Smooth muscle cell (in vitro differentiated cells): ENCODE data around the gene DYNC2H1. TPM values are rescaled to one million over a fixed set of nuclear protein-coding genes. Genes with fewer than 3 reads are reported as not detected.

Experiments used
- DNase-seq: peaks from one replicate; lab custom pipeline; 2025; ENCODE audit not compliant: unreplicated experiment; lab: John Stamatoyannopoulos, UW
- H2AFZ ChIP-seq: fragments of 200-600 bp; sonication (generic); 2 replicates; pipeline ENCODE4 v1.6.0; 2016; ENCODE audit warnings: antibody characterized with exemption, low read depth, mild to moderate bottlenecking
- H3F3A ChIP-seq: fragments of 200-600 bp; sonication (generic); 2 replicates; pipeline ENCODE4 v1.6.0; 2017; ENCODE audit warnings: antibody characterized with exemption, low read depth
- H3K27ac ChIP-seq: fragments of 200-600 bp; sonication (generic); 2 replicates; pipeline ENCODE4 v1.5.1; 2016; ENCODE audit warnings: low read depth, mild to moderate bottlenecking
- H3K27me3 ChIP-seq: fragments of 200-600 bp; sonication (generic); 2 replicates; pipeline ENCODE4 v1.6.1; 2016; ENCODE audit warnings: low read depth, mild to moderate bottlenecking
- H3K36me3 ChIP-seq: fragments of 200-600 bp; sonication (generic); 2 replicates; pipeline ENCODE4 v1.5.1; 2016; ENCODE audit warnings: low read depth
- H3K4me1 ChIP-seq: fragments of 200-600 bp; sonication (generic); 2 replicates; pipeline ENCODE4 v1.5.1; 2016; ENCODE audit warnings: low read depth
- H3K4me2 ChIP-seq: fragments of 200-600 bp; sonication (generic); 2 replicates; pipeline ENCODE4 v1.6.0; 2016; ENCODE audit warnings: mild to moderate bottlenecking
- H3K4me3 ChIP-seq: fragments of 200-600 bp; sonication (generic); 2 replicates; pipeline ENCODE4 v1.5.1; 2016; ENCODE audit warnings: mild to moderate bottlenecking
- H3K79me2 ChIP-seq: fragments of 200-600 bp; sonication (generic); 2 replicates; pipeline ENCODE4 v1.6.0; 2016; ENCODE audit warnings: low read depth, mild to moderate bottlenecking
- H3K9ac ChIP-seq: fragments of 200-600 bp; sonication (generic); 2 replicates; pipeline ENCODE4 v1.6.0; 2016; ENCODE audit warnings: low read depth
- H3K9me3 ChIP-seq: fragments of 200-600 bp; sonication (generic); replicated peaks from 2 replicates; pipeline ENCODE4 v1.5.1; 2016; ENCODE audit warnings: low read depth
- H4K20me1 ChIP-seq: fragments of 200-600 bp; sonication (generic); 2 replicates; pipeline ENCODE4 v1.6.0; 2016; ENCODE audit warnings: low read depth
- CTCF ChIP-seq: fragments of 200-600 bp; sonication (generic); IDR thresholded peaks from 2 replicates; pipeline ENCODE4 v1.5.1; 2017; ENCODE audit warnings: borderline replicate concordance, mild to moderate bottlenecking, antibody characterized with exemption; ENCODE audit not compliant: insufficient read depth, poor library complexity, severe bottlenecking
- WGBS: methylation state at CpG from one replicate; pipeline ENCODE4 v1.1.7; 2016; ENCODE audit warnings: low lambda C conversion rate; 5-methylcytosine and 5-hydroxymethylcytosine counted together
- polyA plus RNA-seq: library from polyadenylated mRNA; unstranded; fragments of >200 nt; fragmentation: Nextera tagmentation; extraction: Ambion mirVana; gene quantifications from 2 replicates; pipeline ENCODE4 v1.2.1, GENCODE V29; 2016
- total RNA-seq: library from RNA; depleted of rRNA; stranded (reverse); fragments of >200 nt; gene quantifications from 2 replicates; pipeline ENCODE4 v1.2.3, GENCODE V29; 2014

DYNC2H1 gene
- total and polyA plus RNA-seq, 2 experiments from 2014 or later, result 2.3 to 10.8 TPM

- no peaks in the 10 kb centered on the region for H3K9me3 ChIP-seq
- no peaks in the 10 kb centered on the region for H3K36me3 ChIP-seq
- 0% methylated on average over 1 of the region's 1 CpG for WGBS
- H3F3A ChIP-seq, result peaks cover 5% of the 10 kb centered on the region
- H3K27ac ChIP-seq, result peak overlapping the region; percentile 46
- no peak overlapping the region for H3K9ac ChIP-seq
- no peak for TF ChIP-seq CTCF
- peaks cover 8% of the 10 kb centered on the region for H3K4me1 ChIP-seq
- no peaks in the 10 kb centered on the region for H4K20me1 ChIP-seq
- no peak for DNase-seq
- no peak overlapping the region for H3K4me3 ChIP-seq
- H3K27me3 ChIP-seq, result no peaks in the 10 kb centered on the region
- H3K79me2 ChIP-seq, result no peaks in the 10 kb centered on the region
- H3K4me2 ChIP-seq, result peak overlapping the region; percentile 31
- no peak overlapping the region for H2AFZ ChIP-seq
Measured at GRCh38 chr11:103434073-103434411, 324.8 kb downstream of the DYNC2H1 start.

- Histone ChIP-seq H3K9me3 (no peaks in the 10 kb centered on the region), H2AFZ (no peak overlapping the region), H3K27me3 (no peaks in the 10 kb centered on the region), H3K27ac (no peak overlapping the region), H3K4me3 (no peak overlapping the region), H3K79me2 (no peaks in the 10 kb centered on the region), H4K20me1 (no peaks in the 10 kb centered on the region), H3K9ac (no peak overlapping the region), H3F3A (peaks cover 5% of the 10 kb centered on the region), H3K36me3 (no peaks in the 10 kb centered on the region), H3K4me2 (no peak overlapping the region), H3K4me1 (peaks cover 8% of the 10 kb centered on the region)
- no peak for TF ChIP-seq CTCF
- 84% methylated on average over 3 of the region's 3 CpGs for WGBS
- no peak for DNase-seq
Measured at GRCh38 chr11:103436131-103436770, 327.0 kb downstream of the DYNC2H1 start.

GRCh38 chr11:103441021-103441420, 331.8 kb downstream of the DYNC2H1 start:
- Histone ChIP-seq H3F3A (no peaks in the 10 kb centered on the region), H3K9ac (no peak overlapping the region), H4K20me1 (no peaks in the 10 kb centered on the region), H3K4me1 (no peaks in the 10 kb centered on the region), H3K27ac (no peak overlapping the region), H3K27me3 (no peaks in the 10 kb centered on the region), H3K9me3 (no peaks in the 10 kb centered on the region), H3K36me3 (no peaks in the 10 kb centered on the region), H3K4me3 (no peak overlapping the region), H3K79me2 (no peaks in the 10 kb centered on the region), H2AFZ (no peak overlapping the region), H3K4me2 (no peak overlapping the region)
- no peak for DNase-seq
- 89% methylated on average over 5 of the region's 5 CpGs for WGBS
- no peak for TF ChIP-seq CTCF

GRCh38 chr11:103448966-103449365, 339.7 kb downstream of the DYNC2H1 start:
- Histone ChIP-seq H3K4me1 (no peaks in the 10 kb centered on the region), H3K36me3 (no peaks in the 10 kb centered on the region), H3F3A (no peaks in the 10 kb centered on the region), H3K4me3 (no peak overlapping the region), H3K79me2 (no peaks in the 10 kb centered on the region), H3K27me3 (no peaks in the 10 kb centered on the region), H2AFZ (no peak overlapping the region), H3K9me3 (no peaks in the 10 kb centered on the region), H3K9ac (no peak overlapping the region), H3K27ac (no peak overlapping the region), H4K20me1 (no peaks in the 10 kb centered on the region), H3K4me2 (no peak overlapping the region)
- 78% methylated on average over 3 of the region's 3 CpGs for WGBS
- no peak for TF ChIP-seq CTCF
- DNase-seq, result no peak
